ENCODE results near the gene KANK2.
A peak's percentile ranks its signal among the peaks of the same experiment; 100 is the strongest.

KANK2 gene

DNA sequence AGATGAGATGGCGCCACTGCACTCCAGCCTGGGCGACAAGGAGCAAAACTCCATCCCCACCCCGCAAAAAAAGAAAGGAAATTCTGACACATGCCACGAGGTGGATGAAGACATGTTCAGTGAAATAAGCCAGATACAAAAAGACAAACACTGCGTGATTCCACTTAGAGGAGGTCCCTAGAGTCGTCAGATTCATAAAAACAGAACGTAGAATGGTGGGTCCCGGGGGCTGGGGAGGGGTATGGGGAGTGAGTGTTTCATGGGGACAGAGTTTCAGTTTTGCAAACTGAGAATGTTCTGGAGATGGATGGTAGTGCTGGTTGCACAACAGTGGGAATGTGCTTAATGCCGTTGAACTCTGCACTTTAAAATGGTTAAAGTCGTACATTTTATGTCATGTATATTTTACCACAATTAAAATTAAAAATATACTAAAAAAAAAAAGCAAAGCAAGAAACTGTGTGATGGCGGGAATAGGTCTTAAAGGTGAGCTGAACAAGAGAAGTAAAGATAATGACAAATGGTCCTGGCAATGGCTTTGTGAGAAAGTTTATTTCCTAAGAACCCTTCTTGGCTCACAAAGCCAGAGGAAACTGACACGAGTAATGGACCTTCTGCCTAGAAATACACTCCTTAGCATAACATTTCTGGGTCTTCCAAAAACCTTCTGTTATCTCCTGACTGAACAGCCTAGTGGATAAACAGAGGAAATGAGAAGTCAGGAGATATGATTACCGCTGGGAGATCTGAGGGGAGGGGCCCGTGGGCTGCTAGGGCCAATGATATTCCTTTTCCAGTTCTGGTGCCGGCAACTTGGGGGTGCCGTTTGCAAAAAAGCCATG lies 37.5 kb downstream of the KANK2 start:
- Histone ChIP-seq H3K9me3 (ENCODE audit: control insufficient read depth in 2 of 2, low read length in 2 of 2) (no peaks in the 10 kb centered on the region), H3K27me3 (ENCODE audit: control insufficient read depth in 1 of 2, insufficient read depth in 2 of 2, low read length in 2 of 2) (no peaks in the 10 kb centered on the region), H3K9ac (ENCODE audit: low read length in 2 of 2) (no peak overlapping the region), H3K36me3 (ENCODE audit: control insufficient read depth in 2 of 2, insufficient read depth in 2 of 2, low read length in 2 of 2) (peaks cover 0 to 5% of the 10 kb centered on the region in 2 donors), H3K27ac (ENCODE audit: low read length) (peak overlapping the region; percentile 41), H3K4me3 (ENCODE audit: low read length in 2 of 2) (peak overlapping the region in 1 of 2 donors; percentile 29), H3K4me1 (ENCODE audit: control insufficient read depth, insufficient read depth, low read length) (peaks cover 49% of the 10 kb centered on the region)

- Histone ChIP-seq H3K36me3 (ENCODE audit: control insufficient read depth in 2 of 2, insufficient read depth in 2 of 2, low read length in 2 of 2) (no peaks in the 10 kb centered on the region), H3K9ac (ENCODE audit: low read length in 2 of 2) (peak within 1 kb of the TSS in 1 of 2 donors; percentile 51), H3K27ac (ENCODE audit: low read length) (peak within 1 kb of the TSS; percentile 67), H3K4me3 (ENCODE audit: low read length in 2 of 2) (peak within 1 kb of the TSS; percentile 67 to 77), H3K9me3 (ENCODE audit: control insufficient read depth in 2 of 2, low read length in 2 of 2) (no peaks in the 10 kb centered on the region), H3K27me3 (ENCODE audit: control insufficient read depth in 1 of 2, insufficient read depth in 2 of 2, low read length in 2 of 2) (no peaks in the 10 kb centered on the region), H3K4me1 (ENCODE audit: control insufficient read depth, insufficient read depth, low read length) (peaks cover 53% of the 10 kb centered on the region)
Observed at GRCh38 chr19:11155373-11156120, 41.8 kb downstream of the KANK2 start, which contains the start of gene SPC24. Gene SPC24 (minus strand): TSS chr19:11155782. CDS start chr19:11155776, 6 bp downstream.

GRCh38 chr19:11154683-11155047 lies 42.7 kb downstream of the KANK2 start:
- Histone ChIP-seq H3K36me3 (ENCODE audit: control insufficient read depth in 2 of 2, insufficient read depth in 2 of 2, low read length in 2 of 2) (no peaks in the 10 kb centered on the region), H3K9ac (ENCODE audit: low read length in 2 of 2) (no peak overlapping the region), H3K27ac (ENCODE audit: low read length) (peak overlapping the region; percentile 37), H3K4me3 (ENCODE audit: low read length in 2 of 2) (no peak overlapping the region), H3K9me3 (ENCODE audit: control insufficient read depth in 2 of 2, low read length in 2 of 2) (no peaks in the 10 kb centered on the region), H3K27me3 (ENCODE audit: control insufficient read depth in 1 of 2, insufficient read depth in 2 of 2, low read length in 2 of 2) (no peaks in the 10 kb centered on the region), H3K4me1 (ENCODE audit: control insufficient read depth, insufficient read depth, low read length) (peaks cover 49% of the 10 kb centered on the region)

- Histone ChIP-seq H3K9ac (ENCODE audit: low read length in 2 of 2) (peak overlapping the region; percentile 60 to 62), H3K27ac (ENCODE audit: low read length) (peak overlapping the region; percentile 88), H3K4me1 (ENCODE audit: control insufficient read depth, insufficient read depth, low read length) (peaks cover 42% of the 10 kb centered on the region), H3K9me3 (ENCODE audit: control insufficient read depth in 2 of 2, low read length in 2 of 2) (no peaks in the 10 kb centered on the region), H3K4me3 (ENCODE audit: low read length in 2 of 2) (no peak overlapping the region), H3K36me3 (ENCODE audit: control insufficient read depth in 2 of 2, insufficient read depth in 2 of 2, low read length in 2 of 2) (no peaks in the 10 kb centered on the region), H3K27me3 (ENCODE audit: control insufficient read depth in 1 of 2, insufficient read depth in 2 of 2, low read length in 2 of 2) (no peaks in the 10 kb centered on the region)
Observed at GRCh38 chr19:11152318-11153062, 44.9 kb downstream of the KANK2 start.

GRCh38 chr19:11151181-11151580 lies 46.2 kb downstream of the KANK2 start:
- peaks cover 34% of the 10 kb centered on the region for H3K4me1 ChIP-seq (ENCODE audit: control insufficient read depth, insufficient read depth, low read length)
- peak overlapping the region in 1 of 2 donors; percentile 32 for H3K9ac ChIP-seq (ENCODE audit: low read length in 2 of 2)
- H3K9me3 ChIP-seq (ENCODE audit: control insufficient read depth in 2 of 2, low read length in 2 of 2): no peaks in the 10 kb centered on the region
- no peaks in the 10 kb centered on the region for H3K36me3 ChIP-seq (ENCODE audit: control insufficient read depth in 2 of 2, insufficient read depth in 2 of 2, low read length in 2 of 2)
- H3K4me3 ChIP-seq (ENCODE audit: low read length in 2 of 2): no peak overlapping the region
- no peaks in the 10 kb centered on the region for H3K27me3 ChIP-seq (ENCODE audit: control insufficient read depth in 1 of 2, insufficient read depth in 2 of 2, low read length in 2 of 2)
- H3K27ac ChIP-seq (ENCODE audit: low read length): peak overlapping the region; percentile 58

GRCh38 chr19:11148001-11148400 lies 49.3 kb downstream of the KANK2 start:
- H3K27ac ChIP-seq (ENCODE audit: low read length): no peak overlapping the region
- no peak overlapping the region for H3K9ac ChIP-seq (ENCODE audit: low read length in 2 of 2)
- H3K4me1 ChIP-seq (ENCODE audit: control insufficient read depth, insufficient read depth, low read length): peaks cover 31% of the 10 kb centered on the region

GRCh38 chr19:11145536-11145924 lies 51.8 kb downstream of the KANK2 start:
- H3K4me3 ChIP-seq (ENCODE audit: low read length in 2 of 2): no peak overlapping the region

More at GRCh38 chr19:11148001-11148400, 49.3 kb downstream of the KANK2 start:
- Histone ChIP-seq H3K9me3 (ENCODE audit: control insufficient read depth in 2 of 2, low read length in 2 of 2) (peaks cover 0 to 5% of the 10 kb centered on the region in 2 donors), H3K27me3 (ENCODE audit: control insufficient read depth in 1 of 2, insufficient read depth in 2 of 2, low read length in 2 of 2) (no peaks in the 10 kb centered on the region), H3K36me3 (ENCODE audit: control insufficient read depth in 2 of 2, insufficient read depth in 2 of 2, low read length in 2 of 2) (no peaks in the 10 kb centered on the region), H3K4me3 (ENCODE audit: low read length in 2 of 2) (no peak overlapping the region)

DNA sequence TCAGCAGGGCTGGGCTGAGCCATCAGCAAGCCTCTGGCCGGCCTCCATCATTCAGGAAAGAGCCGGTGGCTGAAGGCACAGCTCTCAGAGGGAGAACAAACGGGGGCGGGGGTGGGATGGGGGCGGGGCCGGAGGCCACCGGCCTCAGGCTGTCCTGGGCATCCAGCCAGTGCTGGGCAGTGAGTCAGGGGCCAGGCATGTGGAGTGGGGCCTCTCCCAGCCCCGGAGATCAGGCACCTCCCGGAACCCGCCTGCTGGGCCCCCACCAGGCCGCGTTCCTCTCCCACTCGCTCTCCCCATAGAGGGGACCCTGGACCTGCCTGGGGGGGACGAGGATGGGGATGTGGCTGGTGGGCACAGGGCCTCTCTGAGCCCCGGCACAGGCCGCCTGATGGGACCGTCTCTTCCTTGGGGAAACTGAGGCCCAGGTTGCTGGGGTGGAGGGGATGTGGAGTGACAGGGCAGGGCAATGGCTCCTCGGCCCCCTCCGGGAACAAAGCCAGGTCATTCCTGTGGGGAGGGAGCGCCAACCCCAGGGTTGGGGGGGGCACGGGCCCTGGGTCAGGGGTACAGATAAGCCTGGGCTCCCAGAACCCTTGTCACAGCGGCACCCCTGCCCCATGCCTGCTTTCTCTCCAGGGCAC lies 54.7 kb downstream of the KANK2 start:
- Histone ChIP-seq H3K9ac (ENCODE audit: low read length in 2 of 2) (peak overlapping the region; percentile 67 to 71), H3K27me3 (ENCODE audit: control insufficient read depth in 1 of 2, insufficient read depth in 2 of 2, low read length in 2 of 2) (no peaks in the 10 kb centered on the region), H3K4me3 (ENCODE audit: low read length in 2 of 2) (peak overlapping the region; percentile 49 to 52), H3K4me1 (ENCODE audit: control insufficient read depth, insufficient read depth, low read length) (peaks cover 50% of the 10 kb centered on the region), H3K9me3 (ENCODE audit: control insufficient read depth in 2 of 2, low read length in 2 of 2) (peaks cover 0 to 5% of the 10 kb centered on the region in 2 donors), H3K36me3 (ENCODE audit: control insufficient read depth in 2 of 2, insufficient read depth in 2 of 2, low read length in 2 of 2) (no peaks in the 10 kb centered on the region), H3K27ac (ENCODE audit: low read length) (peak overlapping the region; percentile 90)

More at GRCh38 chr19:11145536-11145924, 51.8 kb downstream of the KANK2 start:
- H3K9ac ChIP-seq (ENCODE audit: low read length in 2 of 2): no peak overlapping the region
- H3K36me3 ChIP-seq (ENCODE audit: control insufficient read depth in 2 of 2, insufficient read depth in 2 of 2, low read length in 2 of 2): no peaks in the 10 kb centered on the region
- peaks cover 33% of the 10 kb centered on the region for H3K4me1 ChIP-seq (ENCODE audit: control insufficient read depth, insufficient read depth, low read length)
- H3K27me3 ChIP-seq (ENCODE audit: control insufficient read depth in 1 of 2, insufficient read depth in 2 of 2, low read length in 2 of 2): no peaks in the 10 kb centered on the region
- no peak overlapping the region for H3K27ac ChIP-seq (ENCODE audit: low read length)
- peaks cover 0 to 5% of the 10 kb centered on the region in 2 donors for H3K9me3 ChIP-seq (ENCODE audit: control insufficient read depth in 2 of 2, low read length in 2 of 2)

DNA sequence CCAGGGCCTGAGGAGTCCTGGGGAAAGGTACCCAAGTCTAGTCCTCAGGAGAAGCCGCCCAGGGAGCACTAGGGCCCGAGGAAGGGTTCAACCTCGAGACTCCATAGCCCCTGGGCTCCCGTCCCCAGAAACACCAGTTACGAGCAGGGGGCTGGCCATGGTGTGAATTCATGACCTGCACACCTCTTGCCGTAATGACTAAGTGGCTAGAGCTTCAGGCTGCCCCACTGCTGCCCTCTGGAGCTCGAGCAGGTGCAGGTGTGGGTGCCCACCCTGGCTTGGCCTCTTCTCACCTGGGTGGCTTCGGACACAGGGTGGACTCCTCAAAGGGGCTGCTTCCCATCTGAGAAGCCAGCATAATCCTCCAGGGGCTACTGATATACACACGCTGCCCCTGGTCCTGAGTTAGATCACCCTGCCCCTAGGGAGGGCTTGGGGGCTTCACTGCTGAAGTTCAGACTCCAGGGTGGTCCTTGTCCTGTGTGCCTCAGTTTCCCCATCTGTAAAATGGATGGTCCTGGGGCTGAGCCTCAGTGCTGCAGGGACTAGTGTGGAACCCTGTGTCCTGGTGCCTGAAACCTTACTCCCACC lies 55.3 kb downstream of the KANK2 start:
- Histone ChIP-seq H3K4me1 (ENCODE audit: control insufficient read depth, insufficient read depth, low read length) (peaks cover 50% of the 10 kb centered on the region), H3K9me3 (ENCODE audit: control insufficient read depth in 2 of 2, low read length in 2 of 2) (peaks cover 0 to 5% of the 10 kb centered on the region in 2 donors), H3K27ac (ENCODE audit: low read length) (peak overlapping the region; percentile 90), H3K9ac (ENCODE audit: low read length in 2 of 2) (peak overlapping the region; percentile 31 to 47), H3K4me3 (ENCODE audit: low read length in 2 of 2) (peak overlapping the region in 1 of 2 donors; percentile 22), H3K27me3 (ENCODE audit: control insufficient read depth in 1 of 2, insufficient read depth in 2 of 2, low read length in 2 of 2) (no peaks in the 10 kb centered on the region), H3K36me3 (ENCODE audit: control insufficient read depth in 2 of 2, insufficient read depth in 2 of 2, low read length in 2 of 2) (no peaks in the 10 kb centered on the region)
